Activated CD4-positive, alpha-beta T cell treated with anti-CD3 and anti-CD28 coated beads, Interleukin-2, Interleukin-6, amounts not matched to agents 100 ng/mL and 50 ng/mL, durations not matched to agents 16 hours and 8 hours (primary cell): ENCODE data around the gene ERBB2.
"Not testable (repeated sequence)": the region's sequence is repeated elsewhere in the genome, so short reads cannot be mapped to it uniquely, and the experiment has no call there.

Experiments
- DNase-seq: peaks from one replicate; pipeline ENCODE4 v3.0.0-alpha.2; 2020

ERBB2 gene

GRCh38 chr17:39679521-39680192 lies 20.2 kb upstream of the ERBB2 start:
- DNase-seq: peak; percentile 42

- DNase-seq: no peak
Measured at GRCh38 chr17:39683295-39683939, 16.4 kb upstream of the ERBB2 start.

- DNase-seq: no peak
Measured at GRCh38 chr17:39684369-39685192, 15.3 kb upstream of the ERBB2 start.

GRCh38 chr17:39687101-39687545 lies 12.7 kb upstream of the ERBB2 start:
- DNase-seq: no peak

- peak; percentile 90 for DNase-seq
Measured at GRCh38 chr17:39687546-39688474, 12.1 kb upstream of the ERBB2 start, which contains the start of gene PGAP3. PGAP3 (minus strand) TSS chr17:39688057; CDS start chr17:39688014, 43 bp downstream.

- no peak for DNase-seq
Measured at GRCh38 chr17:39688475-39688835, 11.4 kb upstream of the ERBB2 start.

- DNase-seq: no peak
Measured at GRCh38 chr17:39688945-39689344, 10.9 kb upstream of the ERBB2 start.

GRCh38 chr17:39694593-39694992 lies 5.3 kb upstream of the ERBB2 start:
- no peak for DNase-seq

- no peak for DNase-seq
Measured at GRCh38 chr17:39695089-39695474, 4.8 kb upstream of the ERBB2 start.

- no peak for DNase-seq
Measured at GRCh38 chr17:39696731-39697130, 3.1 kb upstream of the ERBB2 start.

- no peak for DNase-seq
Measured at GRCh38 chr17:39697961-39698360, 1.9 kb upstream of the ERBB2 start.

- DNase-seq: not testable (repeated sequence)
Measured at GRCh38 chr17:39699157-39699817, 577 bp upstream of the ERBB2 start.

- DNase-seq: no peak
Measured at GRCh38 chr17:39700148-39700987, 504 bp downstream of the ERBB2 start.

GRCh38 chr17:39701012-39701783 lies 1.3 kb downstream of the ERBB2 start:
- DNase-seq: no peak

- no peak for DNase-seq
Measured at GRCh38 chr17:39701784-39702422, 2.0 kb downstream of the ERBB2 start.

- DNase-seq: no peak
Measured at GRCh38 chr17:39702901-39703893, 3.3 kb downstream of the ERBB2 start.

GRCh38 chr17:39703913-39704312 lies 4.0 kb downstream of the ERBB2 start:
- no peak for DNase-seq

- no peak for DNase-seq
Measured at GRCh38 chr17:39704821-39705551, 5.1 kb downstream of the ERBB2 start.
